Cardiac muscle cell (in vitro differentiated cells and primary cell): ENCODE data around the gene TMEM87A. TPM values are rescaled to one million over a fixed set of nuclear protein-coding genes. Genes with fewer than 3 reads are reported as not detected.
A peak's percentile ranks its signal among the peaks of the same experiment; 100 is the strongest.

Source experiments
- DNase-seq, 2 donors: peaks; one replicate each; pipeline versions ENCODE4 v3.0.0 to v3.0.0-alpha.2; 2010 to 2017; ENCODE audit warnings: low read depth in 1 of 2, low spot score in 1 of 2
- H3K27ac ChIP-seq: fragments of 200-600 bp; sonication (generic); 2 replicates; pipeline ENCODE4 v1.5.1; 2016
- H3K27me3 ChIP-seq: fragments of 200-600 bp; sonication (generic); 2 replicates; pipeline ENCODE4 v1.6.0; 2016; ENCODE audit warnings: control low read depth
- H3K36me3 ChIP-seq: fragments of 200-600 bp; sonication (generic); 2 replicates; pipeline ENCODE4 v1.5.1; 2016; ENCODE audit warnings: control low read depth
- H3K4me1 ChIP-seq: fragments of 200-600 bp; sonication (generic); 2 replicates; pipeline ENCODE4 v1.8.1; 2017; ENCODE audit warnings: low read depth, mild to moderate bottlenecking, mixed run types
- H3K4me3 ChIP-seq: fragments of 200-600 bp; sonication (generic); 2 replicates; pipeline ENCODE4 v1.5.1; 2016; ENCODE audit warnings: mild to moderate bottlenecking
- H3K9me3 ChIP-seq: fragments of 200-600 bp; sonication (generic); 2 replicates; pipeline ENCODE4 v1.5.1; 2017; ENCODE audit warnings: low read depth, mild to moderate bottlenecking, control low read depth
- polyA plus RNA-seq: library from polyadenylated mRNA; unstranded; fragments of >200 nt; fragmentation: Nextera tagmentation; extraction: Ambion mirVana; gene quantifications from 2 replicates; pipeline ENCODE4 v1.2.1, GENCODE V29; 2016
- total RNA-seq: library from RNA; depleted of rRNA; stranded (reverse); fragments of >200 nt; gene quantifications from 2 replicates; pipeline ENCODE4 v1.2.3, GENCODE V29; 2016
- TF ChIP-seq, protein P1 (sequence below): IDR thresholded peaks from 2 replicates; pipeline ENCODE4 v1.5.1; 2012; ENCODE audit warnings: low read depth, mild to moderate bottlenecking, low read length

The TMEM87A gene
- total and polyA plus RNA-seq, 2 experiments from 2014 or later: 43.5 to 59.2 TPM

- DNase-seq: peak in 1 of 2 donors; percentile 42
- no peaks in the 10 kb centered on the region for H3K9me3 ChIP-seq
- TF ChIP-seq, protein P1, sequence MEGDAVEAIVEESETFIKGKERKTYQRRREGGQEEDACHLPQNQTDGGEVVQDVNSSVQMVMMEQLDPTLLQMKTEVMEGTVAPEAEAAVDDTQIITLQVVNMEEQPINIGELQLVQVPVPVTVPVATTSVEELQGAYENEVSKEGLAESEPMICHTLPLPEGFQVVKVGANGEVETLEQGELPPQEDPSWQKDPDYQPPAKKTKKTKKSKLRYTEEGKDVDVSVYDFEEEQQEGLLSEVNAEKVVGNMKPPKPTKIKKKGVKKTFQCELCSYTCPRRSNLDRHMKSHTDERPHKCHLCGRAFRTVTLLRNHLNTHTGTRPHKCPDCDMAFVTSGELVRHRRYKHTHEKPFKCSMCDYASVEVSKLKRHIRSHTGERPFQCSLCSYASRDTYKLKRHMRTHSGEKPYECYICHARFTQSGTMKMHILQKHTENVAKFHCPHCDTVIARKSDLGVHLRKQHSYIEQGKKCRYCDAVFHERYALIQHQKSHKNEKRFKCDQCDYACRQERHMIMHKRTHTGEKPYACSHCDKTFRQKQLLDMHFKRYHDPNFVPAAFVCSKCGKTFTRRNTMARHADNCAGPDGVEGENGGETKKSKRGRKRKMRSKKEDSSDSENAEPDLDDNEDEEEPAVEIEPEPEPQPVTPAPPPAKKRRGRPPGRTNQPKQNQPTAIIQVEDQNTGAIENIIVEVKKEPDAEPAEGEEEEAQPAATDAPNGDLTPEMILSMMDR: no peak
- H3K27ac ChIP-seq: no peak overlapping the region
- H3K4me1 ChIP-seq: peaks cover 9% of the 10 kb centered on the region
- no peaks in the 10 kb centered on the region for H3K27me3 ChIP-seq
- peaks cover 54% of the 10 kb centered on the region for H3K36me3 ChIP-seq
- H3K4me3 ChIP-seq: no peak overlapping the region
Measured at GRCh38 chr15:42267286-42267685, 5.9 kb downstream of the TMEM87A start.

- Histone ChIP-seq H3K27me3 (no peaks in the 10 kb centered on the region), H3K27ac (no peak overlapping the region), H3K9me3 (no peaks in the 10 kb centered on the region), H3K4me3 (no peak overlapping the region), H3K4me1 (peaks cover 9% of the 10 kb centered on the region), H3K36me3 (peaks cover 74% of the 10 kb centered on the region)
- TF ChIP-seq, protein P1: no peak
- DNase-seq: no peak
Measured at GRCh38 chr15:42264795-42265194, 8.4 kb downstream of the TMEM87A start.

DNA sequence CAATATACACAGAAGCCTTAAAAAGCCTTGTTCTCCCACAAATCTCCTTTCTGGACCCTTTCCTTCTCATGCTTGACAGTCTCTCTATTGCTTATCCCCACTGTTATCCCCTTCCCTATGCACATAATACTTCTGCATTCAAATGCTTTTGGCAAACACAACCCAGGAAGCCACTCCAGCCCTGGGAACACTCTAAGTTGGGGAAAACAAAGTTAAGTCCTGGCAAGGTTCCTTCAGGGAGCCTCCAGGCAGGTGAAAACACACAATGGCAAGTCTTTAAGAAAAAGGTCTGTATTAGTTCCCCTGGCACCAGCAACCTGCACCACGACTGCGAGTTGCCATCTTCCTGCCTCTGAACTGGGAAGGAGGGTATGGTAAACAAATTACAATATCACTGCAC is 19.9 kb downstream of the TMEM87A start:
- Histone ChIP-seq H3K4me3 (no peak overlapping the region), H3K9me3 (no peaks in the 10 kb centered on the region), H3K27ac (no peak overlapping the region), H3K4me1 (no peaks in the 10 kb centered on the region), H3K27me3 (no peaks in the 10 kb centered on the region), H3K36me3 (peaks cover 20% of the 10 kb centered on the region)
- TF ChIP-seq, protein P1: no peak
- DNase-seq: no peak

- no peak overlapping the region for H3K4me3 ChIP-seq
- no peaks in the 10 kb centered on the region for H3K27me3 ChIP-seq
- H3K27ac ChIP-seq: no peak overlapping the region
- H3K4me1 ChIP-seq: no peaks in the 10 kb centered on the region
- H3K36me3 ChIP-seq: peaks cover 44% of the 10 kb centered on the region
- no peak for DNase-seq
- TF ChIP-seq, protein P1: no peak
- no peaks in the 10 kb centered on the region for H3K9me3 ChIP-seq
Measured at GRCh38 chr15:42240823-42241222, 32.4 kb downstream of the TMEM87A start.

GRCh38 chr15:42239528-42240182 is 33.6 kb downstream of the TMEM87A start:
- DNase-seq: no peak
- H3K36me3 ChIP-seq: peaks cover 45% of the 10 kb centered on the region
- H3K27ac ChIP-seq: no peak overlapping the region
- TF ChIP-seq, protein P1: no peak
- no peaks in the 10 kb centered on the region for H3K9me3 ChIP-seq
- H3K27me3 ChIP-seq: no peaks in the 10 kb centered on the region
- no peaks in the 10 kb centered on the region for H3K4me1 ChIP-seq
- no peak overlapping the region for H3K4me3 ChIP-seq
